ENCODE results near the gene FAM174B. TPM values are rescaled to one million over a fixed set of nuclear protein-coding genes. Genes with fewer than 3 reads are reported as not detected.
A peak's percentile ranks its signal among the peaks of the same experiment; 100 is the strongest.

The FAM174B gene
- total RNA-seq, 6 donors from 2014 or later = 54.5 to 109 (median 67.5) TPM

GRCh38 chr15:92583096-92584034 is 72.2 kb downstream of the FAM174B start:
- ATAC-seq (ENCODE audit: low FRiP score in 2 of 2) = no peak
- Histone ChIP-seq H3K27me3 (no peaks in the 10 kb centered on the region), H3K9me3 (no peaks in the 10 kb centered on the region), H3K4me3 (no peak overlapping the region), H3K4me1 (no peaks in the 10 kb centered on the region), H3K27ac (no peak overlapping the region), H3K36me3 (no peaks in the 10 kb centered on the region)
- peak; percentile 7 to 13 for DNase-seq
- WGBS, 2 donors = 82 to 88% methylated on average over 16 to 19 of the region's 19 CpGs
- no peak for TF ChIP-seq POLR2A (IDR thresholded peaks at IDR 0.05)
- TF ChIP-seq POLR2AphosphoS5 (IDR thresholded peaks at IDR 0.05) = no peak
- no peak for TF ChIP-seq EP300 (IDR thresholded peaks at IDR 0.05)
- no peak for TF ChIP-seq CTCF (IDR thresholded peaks at IDR 0.05)

GRCh38 chr15:92582206-92582605 is 73.4 kb downstream of the FAM174B start:
- DNase-seq (no peak), ATAC-seq (ENCODE audit: low FRiP score in 2 of 2) (no peak)
- Histone ChIP-seq H3K27me3 (no peaks in the 10 kb centered on the region), H3K9me3 (no peaks in the 10 kb centered on the region), H3K27ac (no peak overlapping the region), H3K36me3 (no peaks in the 10 kb centered on the region), H3K4me1 (no peaks in the 10 kb centered on the region), H3K4me3 (no peak overlapping the region)
- 77 to 80% methylated on average over 6 of the region's 6 CpGs for WGBS, 2 donors
- TF ChIP-seq CTCF (IDR thresholded peaks at IDR 0.05) (no peak), POLR2A (IDR thresholded peaks at IDR 0.05) (no peak), POLR2AphosphoS5 (IDR thresholded peaks at IDR 0.05) (no peak), EP300 (IDR thresholded peaks at IDR 0.05) (no peak)

- Histone ChIP-seq H3K27me3 (no peaks in the 10 kb centered on the region), H3K27ac (no peak overlapping the region), H3K9me3 (no peaks in the 10 kb centered on the region), H3K36me3 (no peaks in the 10 kb centered on the region), H3K4me3 (no peak overlapping the region), H3K4me1 (no peaks in the 10 kb centered on the region)
- no peak for TF ChIP-seq POLR2A (IDR thresholded peaks at IDR 0.05)
- TF ChIP-seq POLR2AphosphoS5 (IDR thresholded peaks at IDR 0.05) = no peak
- no peak for TF ChIP-seq EP300 (IDR thresholded peaks at IDR 0.05)
- DNase-seq = no peak
- ATAC-seq (ENCODE audit: low FRiP score in 2 of 2) = no peak
- 89 to 97% methylated on average over 7 of the region's 7 CpGs for WGBS, 2 donors
Observed at GRCh38 chr15:92580933-92581445, 74.6 kb downstream of the FAM174B start.

GRCh38 chr15:92580521-92580920 is 75.1 kb downstream of the FAM174B start:
- WGBS, 2 donors = 93 to 96% methylated on average over 12 of the region's 12 CpGs
- TF ChIP-seq CTCF (IDR thresholded peaks at IDR 0.05) = no peak

GRCh38 chr15:92579931-92580470 is 75.6 kb downstream of the FAM174B start:
- DNase-seq (peak in 1 of 2 donors; percentile 43), ATAC-seq (ENCODE audit: low FRiP score in 2 of 2) (no peak)
- TF ChIP-seq POLR2A (IDR thresholded peaks at IDR 0.05) (no peak), CTCF (IDR thresholded peaks at IDR 0.05) (no peak), EP300 (IDR thresholded peaks at IDR 0.05) (no peak), POLR2AphosphoS5 (IDR thresholded peaks at IDR 0.05) (no peak)
- 93 to 97% methylated on average over 11 to 15 of the region's 15 CpGs for WGBS, 2 donors
- Histone ChIP-seq H3K4me1 (no peaks in the 10 kb centered on the region), H3K27me3 (no peaks in the 10 kb centered on the region), H3K4me3 (no peak overlapping the region), H3K27ac (no peak overlapping the region), H3K9me3 (no peaks in the 10 kb centered on the region), H3K36me3 (no peaks in the 10 kb centered on the region)

More at GRCh38 chr15:92580521-92580920, 75.1 kb downstream of the FAM174B start:
- ATAC-seq (ENCODE audit: low FRiP score in 2 of 2) (no peak), DNase-seq (no peak)
- Histone ChIP-seq H3K9me3 (no peaks in the 10 kb centered on the region), H3K4me1 (no peaks in the 10 kb centered on the region), H3K36me3 (no peaks in the 10 kb centered on the region), H3K4me3 (no peak overlapping the region), H3K27me3 (no peaks in the 10 kb centered on the region), H3K27ac (no peak overlapping the region)
